Measurements from ENCODE around the gene GPR149. TPM values are rescaled to one million over a fixed set of nuclear protein-coding genes. Genes with fewer than 3 reads are reported as not detected.
A peak's percentile ranks its signal among the peaks of the same experiment; 100 is the strongest.

Gene GPR149, protein sequence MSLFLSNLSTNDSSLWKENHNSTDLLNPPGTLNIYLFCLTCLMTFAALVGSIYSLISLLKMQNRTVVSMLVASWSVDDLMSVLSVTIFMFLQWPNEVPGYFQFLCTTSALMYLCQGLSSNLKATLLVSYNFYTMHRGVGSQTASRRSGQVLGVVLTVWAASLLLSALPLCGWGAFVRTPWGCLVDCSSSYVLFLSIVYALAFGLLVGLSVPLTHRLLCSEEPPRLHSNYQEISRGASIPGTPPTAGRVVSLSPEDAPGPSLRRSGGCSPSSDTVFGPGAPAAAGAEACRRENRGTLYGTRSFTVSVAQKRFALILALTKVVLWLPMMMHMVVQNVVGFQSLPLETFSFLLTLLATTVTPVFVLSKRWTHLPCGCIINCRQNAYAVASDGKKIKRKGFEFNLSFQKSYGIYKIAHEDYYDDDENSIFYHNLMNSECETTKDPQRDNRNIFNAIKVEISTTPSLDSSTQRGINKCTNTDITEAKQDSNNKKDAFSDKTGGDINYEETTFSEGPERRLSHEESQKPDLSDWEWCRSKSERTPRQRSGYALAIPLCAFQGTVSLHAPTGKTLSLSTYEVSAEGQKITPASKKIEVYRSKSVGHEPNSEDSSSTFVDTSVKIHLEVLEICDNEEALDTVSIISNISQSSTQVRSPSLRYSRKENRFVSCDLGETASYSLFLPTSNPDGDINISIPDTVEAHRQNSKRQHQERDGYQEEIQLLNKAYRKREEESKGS
- not detected in 2 replicates for total RNA-seq
- polyA plus RNA-seq, result not detected in 2 replicates
- polyA plus RNA-seq (2011; cell fraction: cytosol; rRNA removed), result not detected in 2 replicates
- polyA plus RNA-seq (2011; cell fraction: nucleus; rRNA removed), result not detected in 2 replicates
- polyA plus RNA-seq (2012), result not detected in 2 replicates
- not detected in 2 replicates for polyA minus RNA-seq
- polyA minus RNA-seq (2011; cell fraction: cytosol; rRNA and poly(A)+ RNA removed), result not detected
- polyA minus RNA-seq (2011; cell fraction: nucleus; rRNA and poly(A)+ RNA removed), result not detected in 2 replicates
- not detected for Bru-seq, nascent RNA
- not detected for BruChase-seq, experiment 1, labeled RNA remaining after a 6-hour chase
- not detected for BruChase-seq, experiment 2, labeled RNA remaining after a 2-hour chase
- long read RNA-seq, result 0 reads

DNA sequence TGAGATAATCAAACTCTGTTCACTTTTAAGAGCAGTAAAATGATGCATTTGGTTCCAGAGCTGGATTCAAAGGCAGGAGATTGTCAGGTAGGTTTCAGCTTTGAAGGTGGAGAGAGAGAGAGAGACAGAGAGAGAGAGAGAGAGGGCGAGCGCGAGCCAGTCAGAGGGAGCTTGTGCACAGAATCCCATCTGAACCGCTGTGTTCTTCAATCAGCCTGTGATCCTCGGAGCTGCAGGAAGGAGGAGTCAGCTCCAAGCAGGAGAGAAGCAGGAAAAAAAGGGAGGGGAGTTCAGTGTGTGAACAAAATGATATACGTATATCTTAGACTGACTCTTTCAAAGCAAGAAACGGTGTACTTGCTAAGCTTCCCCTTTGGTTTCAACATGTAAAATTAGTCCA is at the start of gene GPR149:
Gene GPR149, minus strand, starts transcription at position 177 of the 400 bp plus-strand sequence. CDS start 575 bp downstream, outside the sequence.
- BruUV-seq (replicated peaks), result no TSS peak
- no peak for TF ChIP-seq FOS (IDR thresholded peaks at IDR 0.05; ENCODE audit: borderline replicate concordance, insufficient read depth, low read length)
- TF ChIP-seq MYC (IDR thresholded peaks at IDR 0.05; ENCODE audit: low read depth, low read length), result no peak
- TF ChIP-seq, protein P1, sequence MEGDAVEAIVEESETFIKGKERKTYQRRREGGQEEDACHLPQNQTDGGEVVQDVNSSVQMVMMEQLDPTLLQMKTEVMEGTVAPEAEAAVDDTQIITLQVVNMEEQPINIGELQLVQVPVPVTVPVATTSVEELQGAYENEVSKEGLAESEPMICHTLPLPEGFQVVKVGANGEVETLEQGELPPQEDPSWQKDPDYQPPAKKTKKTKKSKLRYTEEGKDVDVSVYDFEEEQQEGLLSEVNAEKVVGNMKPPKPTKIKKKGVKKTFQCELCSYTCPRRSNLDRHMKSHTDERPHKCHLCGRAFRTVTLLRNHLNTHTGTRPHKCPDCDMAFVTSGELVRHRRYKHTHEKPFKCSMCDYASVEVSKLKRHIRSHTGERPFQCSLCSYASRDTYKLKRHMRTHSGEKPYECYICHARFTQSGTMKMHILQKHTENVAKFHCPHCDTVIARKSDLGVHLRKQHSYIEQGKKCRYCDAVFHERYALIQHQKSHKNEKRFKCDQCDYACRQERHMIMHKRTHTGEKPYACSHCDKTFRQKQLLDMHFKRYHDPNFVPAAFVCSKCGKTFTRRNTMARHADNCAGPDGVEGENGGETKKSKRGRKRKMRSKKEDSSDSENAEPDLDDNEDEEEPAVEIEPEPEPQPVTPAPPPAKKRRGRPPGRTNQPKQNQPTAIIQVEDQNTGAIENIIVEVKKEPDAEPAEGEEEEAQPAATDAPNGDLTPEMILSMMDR (IDR thresholded peaks at IDR 0.05; ENCODE audit: extremely low read depth in 1 of 2, insufficient read depth in 1 of 2, low read depth in 1 of 2, low read length in 2 of 2), result no peak
- TF ChIP-seq EZH2 (IDR thresholded peaks at IDR 0.05; ENCODE audit: borderline replicate concordance, low read depth, low read length, severe bottlenecking), result no peak
- peak; percentile 1 for DNase-seq (ENCODE audit: low read depth, low spot score)
- no peak for FAIRE-seq
- H3K9me3 ChIP-seq (replicated peaks; ENCODE audit: control insufficient read depth, insufficient read depth, low read length), result no peaks in the 10 kb centered on the region
- H3K4me3 ChIP-seq (replicated peaks in 1 of 3; ENCODE audit: insufficient read depth in 1 of 3, low read depth in 1 of 3, low read length in 3 of 3), result no peak within 1 kb of the TSS
- no peaks in the 10 kb centered on the region for H3K9me1 ChIP-seq (replicated peaks; ENCODE audit: control insufficient read depth, extremely low read depth, insufficient read depth, low read length)
- no peak within 1 kb of the TSS for H3K4me2 ChIP-seq (ENCODE audit: insufficient read depth, low read length)
- POLR2A ChIA-PET, result no interaction called here
- no peaks in the 10 kb centered on the region for H3K4me1 ChIP-seq (ENCODE audit: control insufficient read depth, extremely low read depth, insufficient read depth, low read length)
- H3K79me2 ChIP-seq (ENCODE audit: control insufficient read depth, insufficient read depth, low read length), result no peaks in the 10 kb centered on the region
- H3K27ac ChIP-seq (ENCODE audit: insufficient read depth, low read depth, low read length), result no peak within 1 kb of the TSS
- H3K9ac ChIP-seq (replicated peaks; ENCODE audit: extremely low read depth, insufficient read depth, low read length), result no peak within 1 kb of the TSS
- H4K20me1 ChIP-seq (replicated peaks; ENCODE audit: control insufficient read depth, extremely low read depth, insufficient read depth, low read length), result no peaks in the 10 kb centered on the region
- H2AFZ ChIP-seq (ENCODE audit: low read depth, low read length), result no peak within 1 kb of the TSS
- dilution Hi-C loops (cut with MboI; ENCODE audit: extremely low pct_ligation_motif_present, low sequenced_read_pairs), result no loop called here
- H3K36me3 ChIP-seq (ENCODE audit: control insufficient read depth in 2 of 2, extremely low read depth in 1 of 2, insufficient read depth in 2 of 2, low read length in 2 of 2), result no peaks in the 10 kb centered on the region
- H3K27me3 ChIP-seq (ENCODE audit: control insufficient read depth in 2 of 2, insufficient read depth in 2 of 2, low read length in 2 of 2), result peaks cover 11 to 15% of the 10 kb centered on the region in 2 experiments
- CTCF ChIA-PET, result no interaction called here
- intact Hi-C loops (cut with micrococcal nuclease), result no loop called here
